ENCODE measurements around the gene BMAL2.

BMAL2 gene

DNA sequence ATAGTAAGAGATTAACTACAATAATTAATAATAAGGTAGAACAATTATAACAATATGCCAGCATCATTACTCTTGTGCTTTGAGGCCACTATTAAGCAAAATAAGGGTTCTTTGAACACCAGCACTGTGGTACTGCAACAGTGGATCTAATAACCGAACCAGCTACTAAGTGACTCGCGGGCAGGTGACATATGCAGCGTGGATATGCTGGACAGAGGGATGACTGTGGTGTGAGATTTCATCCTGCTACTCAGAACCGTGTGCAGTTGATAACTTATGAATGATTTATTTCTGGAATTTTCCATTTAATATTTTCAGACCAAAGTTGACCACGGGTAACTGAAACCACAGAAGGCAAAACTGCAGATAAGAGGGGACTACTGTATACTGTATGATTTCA, 34.4 kb downstream of the BMAL2 start:
- Histone ChIP-seq H3K27ac (no peak overlapping the region), H3K4me3 (no peak overlapping the region), H3K4me1 (no peaks in the 10 kb centered on the region), H3K27me3 (no peaks in the 10 kb centered on the region), H3K36me3 (no peaks in the 10 kb centered on the region), H3K9me3 (no peaks in the 10 kb centered on the region)
- intact Hi-C loops (cut with DNase I; ENCODE audit: low total_unique reads), result no loop called here
- TF ChIP-seq, protein P1, sequence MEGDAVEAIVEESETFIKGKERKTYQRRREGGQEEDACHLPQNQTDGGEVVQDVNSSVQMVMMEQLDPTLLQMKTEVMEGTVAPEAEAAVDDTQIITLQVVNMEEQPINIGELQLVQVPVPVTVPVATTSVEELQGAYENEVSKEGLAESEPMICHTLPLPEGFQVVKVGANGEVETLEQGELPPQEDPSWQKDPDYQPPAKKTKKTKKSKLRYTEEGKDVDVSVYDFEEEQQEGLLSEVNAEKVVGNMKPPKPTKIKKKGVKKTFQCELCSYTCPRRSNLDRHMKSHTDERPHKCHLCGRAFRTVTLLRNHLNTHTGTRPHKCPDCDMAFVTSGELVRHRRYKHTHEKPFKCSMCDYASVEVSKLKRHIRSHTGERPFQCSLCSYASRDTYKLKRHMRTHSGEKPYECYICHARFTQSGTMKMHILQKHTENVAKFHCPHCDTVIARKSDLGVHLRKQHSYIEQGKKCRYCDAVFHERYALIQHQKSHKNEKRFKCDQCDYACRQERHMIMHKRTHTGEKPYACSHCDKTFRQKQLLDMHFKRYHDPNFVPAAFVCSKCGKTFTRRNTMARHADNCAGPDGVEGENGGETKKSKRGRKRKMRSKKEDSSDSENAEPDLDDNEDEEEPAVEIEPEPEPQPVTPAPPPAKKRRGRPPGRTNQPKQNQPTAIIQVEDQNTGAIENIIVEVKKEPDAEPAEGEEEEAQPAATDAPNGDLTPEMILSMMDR (IDR thresholded peaks at IDR 0.05), result no peak
- no peak for DNase-seq

DNA sequence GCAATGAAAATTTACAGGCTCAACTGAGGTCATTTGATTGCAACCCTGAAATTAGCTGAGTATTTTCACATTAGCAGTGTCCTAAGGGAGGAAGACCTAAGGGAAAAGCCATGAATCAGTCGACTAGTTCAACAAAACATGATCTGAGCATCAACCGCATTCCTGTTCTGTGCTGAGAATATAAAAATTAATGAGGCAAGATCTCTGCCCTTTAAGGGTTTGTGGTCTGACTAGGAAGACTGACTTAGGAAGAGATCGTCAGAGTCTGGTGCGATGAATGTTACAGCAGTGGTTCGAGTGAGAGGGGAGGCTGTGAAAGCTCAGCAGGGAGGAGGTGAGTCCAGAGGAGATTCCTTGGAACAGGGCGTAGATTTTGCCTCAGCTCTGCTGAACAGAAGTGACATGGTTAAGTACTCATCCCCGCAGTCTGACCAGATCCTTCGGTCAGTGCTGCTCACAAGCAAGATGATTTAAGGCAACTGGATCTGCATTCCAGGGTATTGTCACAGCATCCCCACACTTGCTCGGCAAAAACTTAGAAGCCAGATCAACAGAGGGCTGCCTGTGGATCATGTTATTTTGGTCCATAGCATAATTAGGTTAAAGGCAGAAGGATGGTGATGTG, 49.6 kb downstream of the BMAL2 start:
- no peak for DNase-seq
- Histone ChIP-seq H3K27me3 (no peaks in the 10 kb centered on the region), H3K9me3 (no peaks in the 10 kb centered on the region), H3K36me3 (no peaks in the 10 kb centered on the region), H3K4me3 (no peak overlapping the region), H3K27ac (no peak overlapping the region), H3K4me1 (no peaks in the 10 kb centered on the region)
- intact Hi-C loops (cut with DNase I; ENCODE audit: low total_unique reads), result no loop called here
- TF ChIP-seq, protein P1 (IDR thresholded peaks at IDR 0.05), result no peak
